ENCODE results near the gene ARL15.

DNA sequence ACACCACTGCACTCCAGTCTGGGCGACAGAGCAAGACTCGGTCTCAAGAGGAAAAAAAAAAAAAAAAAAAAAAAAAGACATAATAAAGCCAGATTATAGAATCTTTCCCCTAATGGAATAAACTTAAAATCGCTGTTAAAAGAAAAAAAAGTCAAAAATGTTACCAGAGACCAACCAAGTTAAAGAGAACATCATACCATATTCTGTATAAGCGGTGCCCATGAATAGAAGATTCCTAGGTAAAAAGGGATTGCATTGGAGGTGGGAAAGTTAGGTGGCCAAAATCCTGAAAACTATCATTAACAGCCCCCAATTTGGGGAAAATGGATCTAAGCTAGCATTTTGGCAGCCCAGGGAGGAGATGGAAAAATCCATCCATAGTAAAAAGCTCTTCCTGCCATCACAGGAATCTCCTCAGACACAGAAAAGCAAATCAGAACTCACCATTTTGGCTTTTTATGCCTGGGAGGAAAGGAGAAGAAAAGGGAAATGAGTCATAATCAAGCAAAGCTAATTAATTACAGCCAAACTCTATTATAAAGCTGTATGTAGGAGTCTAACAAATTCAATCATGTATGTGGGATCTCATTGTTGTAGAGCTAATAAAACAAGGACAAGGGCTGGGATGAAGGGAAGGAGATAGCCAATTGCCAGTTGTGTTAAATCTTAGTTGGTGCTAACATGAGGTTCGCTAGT lies 363.8 kb downstream of the ARL15 start:
- TF ChIP-seq, protein P1, sequence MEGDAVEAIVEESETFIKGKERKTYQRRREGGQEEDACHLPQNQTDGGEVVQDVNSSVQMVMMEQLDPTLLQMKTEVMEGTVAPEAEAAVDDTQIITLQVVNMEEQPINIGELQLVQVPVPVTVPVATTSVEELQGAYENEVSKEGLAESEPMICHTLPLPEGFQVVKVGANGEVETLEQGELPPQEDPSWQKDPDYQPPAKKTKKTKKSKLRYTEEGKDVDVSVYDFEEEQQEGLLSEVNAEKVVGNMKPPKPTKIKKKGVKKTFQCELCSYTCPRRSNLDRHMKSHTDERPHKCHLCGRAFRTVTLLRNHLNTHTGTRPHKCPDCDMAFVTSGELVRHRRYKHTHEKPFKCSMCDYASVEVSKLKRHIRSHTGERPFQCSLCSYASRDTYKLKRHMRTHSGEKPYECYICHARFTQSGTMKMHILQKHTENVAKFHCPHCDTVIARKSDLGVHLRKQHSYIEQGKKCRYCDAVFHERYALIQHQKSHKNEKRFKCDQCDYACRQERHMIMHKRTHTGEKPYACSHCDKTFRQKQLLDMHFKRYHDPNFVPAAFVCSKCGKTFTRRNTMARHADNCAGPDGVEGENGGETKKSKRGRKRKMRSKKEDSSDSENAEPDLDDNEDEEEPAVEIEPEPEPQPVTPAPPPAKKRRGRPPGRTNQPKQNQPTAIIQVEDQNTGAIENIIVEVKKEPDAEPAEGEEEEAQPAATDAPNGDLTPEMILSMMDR (IDR thresholded peaks at IDR 0.05; ENCODE audit: low read depth, low read length) = no peak
- no peak for TF ChIP-seq POLR2A (IDR thresholded peaks at IDR 0.05; ENCODE audit: extremely low read depth, insufficient read length)
